Endothelial cell of umbilical vein (primary cell): ENCODE data around the gene NTRK1. TPM values are rescaled to one million over a fixed set of nuclear protein-coding genes. Genes with fewer than 3 reads are reported as not detected.

Experiments
- BruUV-seq: library from RNA; stranded (reverse); fragments of 400-500 nt; replicated peaks from 2 replicates; lab custom pipeline; 2021; lab: Mats Ljungman, UMichigan
- CTCF ChIA-PET: fragments of 300-600, 350-600 bp; sonication (Branson Sonifier 250); formaldehyde crosslinking; loops from one replicate; lab custom pipeline; 2021; ENCODE audit warnings: antibody characterized with exemption, inconsistent platforms; lab: Charles Lee
- POLR2A ChIA-PET: fragments of 300-600, 350-600 bp; sonication (Branson Sonifier 250); formaldehyde crosslinking; loops from one replicate; lab custom pipeline; 2021; ENCODE audit warnings: antibody characterized with exemption, inconsistent platforms; lab: Charles Lee
- DNase-seq: peaks from one replicate; pipeline ENCODE4 v3.0.0-alpha.2; 2011; ENCODE audit warnings: low read depth, low spot score
- FAIRE-seq: peaks from 2 replicates; lab custom pipeline; 2011; peaks lifted over from hg19 to GRCh38; lab: Jason Lieb, UNC
- H2AFZ ChIP-seq: 2 replicates; pipeline ENCODE4 v1.6.0; 2012; ENCODE audit warnings: low read depth, low read length, control low read depth, inconsistent platforms
- H3K27ac ChIP-seq: 2 replicates; pipeline ENCODE4 v1.5.1; 2011; ENCODE audit warnings: low read depth, mild to moderate bottlenecking, control low read depth, low read length, moderate library complexity; ENCODE audit not compliant: insufficient read depth
- H3K27me3 ChIP-seq, 2 experiments: 2 replicates each; pipeline versions ENCODE4 v1.6.0 to v1.6.1; 2011; ENCODE audit warnings: low read length in 2 of 2, mixed read lengths in 1 of 2; ENCODE audit not compliant: control insufficient read depth in 2 of 2, insufficient read depth in 2 of 2
- H3K36me3 ChIP-seq, 2 experiments: 2 replicates in 1 of 2; 3 replicates in 1 of 2; pipeline ENCODE4 v1.5.1; 2011; ENCODE audit warnings: low read length in 2 of 2, mild to moderate bottlenecking in 1 of 2, moderate library complexity in 1 of 2; ENCODE audit not compliant: control insufficient read depth in 2 of 2, insufficient read depth in 2 of 2; ENCODE audit errors: extremely low read depth in 1 of 2
- H3K4me1 ChIP-seq: 3 replicates; pipeline ENCODE4 v1.5.1; 2011; ENCODE audit warnings: mild to moderate bottlenecking, low read length; ENCODE audit not compliant: control insufficient read depth, insufficient read depth; ENCODE audit errors: extremely low read depth
- H3K4me2 ChIP-seq: 2 replicates; pipeline ENCODE4 v1.6.1; 2011; ENCODE audit warnings: low read length, control low read depth, mixed read lengths; ENCODE audit not compliant: insufficient read depth
- H3K4me3 ChIP-seq, 3 experiments: fragments of 200-600 bp in 1 of 3; sonication (generic), shearing (Covaris generic) in 1 of 3; replicated peaks in 1 of 3; 2 replicates each; pipeline ENCODE4 v1.5.1; 2011 to 2016; ENCODE audit warnings: control low read depth in 3 of 3, low read length in 3 of 3, mild to moderate bottlenecking in 2 of 3, inconsistent platforms in 1 of 3, low read depth in 1 of 3, moderate library complexity in 1 of 3; ENCODE audit not compliant: insufficient read depth in 1 of 3
- H3K79me2 ChIP-seq: 2 replicates; pipeline ENCODE4 v1.6.0; 2012; ENCODE audit warnings: low read length, inconsistent platforms; ENCODE audit not compliant: control insufficient read depth, insufficient read depth
- H3K9ac ChIP-seq: replicated peaks from 2 replicates; pipeline ENCODE3; 2011; ENCODE audit warnings: low read length, control low read depth; ENCODE audit not compliant: insufficient read depth; ENCODE audit errors: extremely low read depth
- H3K9me1 ChIP-seq: replicated peaks from 3 replicates; pipeline ENCODE4 v1.6.0; 2011; ENCODE audit warnings: mild to moderate bottlenecking, low read length; ENCODE audit not compliant: control insufficient read depth, insufficient read depth; ENCODE audit errors: extremely low read depth
- H3K9me3 ChIP-seq: replicated peaks from 2 replicates; pipeline ENCODE4 v1.5.1; 2012; ENCODE audit warnings: low read length, inconsistent platforms; ENCODE audit not compliant: control insufficient read depth, insufficient read depth
- H4K20me1 ChIP-seq: replicated peaks from 2 replicates; pipeline ENCODE3; 2011; ENCODE audit warnings: mild to moderate bottlenecking, low read length; ENCODE audit not compliant: control insufficient read depth, insufficient read depth; ENCODE audit errors: extremely low read depth
- CTCF ChIP-seq, 2 donors: IDR thresholded peaks; 1 replicate in 1 of 2; 2 replicates in 1 of 2; pipeline ENCODE4 v1.5.1; 2011; ENCODE audit warnings: low read length in 2 of 2, mild to moderate bottlenecking in 2 of 2, moderate library complexity in 2 of 2, control low read depth in 1 of 2, inconsistent platforms in 1 of 2, low read depth in 1 of 2; ENCODE audit not compliant: insufficient read depth in 1 of 2; ENCODE audit errors: extremely low read depth in 1 of 2
- FOS ChIP-seq: IDR thresholded peaks from 2 replicates; pipeline ENCODE4 v1.6.1; 2011; ENCODE audit warnings: mild to moderate bottlenecking, low read length, moderate library complexity, borderline replicate concordance; ENCODE audit not compliant: insufficient read depth
- JUN ChIP-seq: IDR thresholded peaks from 2 replicates; pipeline ENCODE4 v1.6.1; 2011; ENCODE audit warnings: borderline replicate concordance, low read depth; ENCODE audit not compliant: insufficient read length, insufficient read depth
- MAX ChIP-seq: IDR thresholded peaks from 2 replicates; pipeline ENCODE4 v1.6.1; 2011; ENCODE audit not compliant: insufficient read depth, insufficient read length
- MYC ChIP-seq: IDR thresholded peaks from one replicate; pipeline ENCODE4 v1.6.1; 2011; ENCODE audit warnings: mild to moderate bottlenecking, low read depth, low read length
- POLR2AphosphoS5 ChIP-seq: IDR thresholded peaks from 2 replicates; pipeline ENCODE4 v1.6.1; 2012; ENCODE audit warnings: low read depth, mild to moderate bottlenecking, control low read depth, low read length, moderate library complexity; ENCODE audit not compliant: insufficient read depth
- dilution Hi-C: fragments of 300-500 bp; cut with MboI; formaldehyde crosslinking; loops from one replicate; pipeline ENCODE4 v1.15.0; 2019; ENCODE audit warnings: low sequenced_read_pairs; ENCODE audit not compliant: extremely low pct_ligation_motif_present
- intact Hi-C: fragments of 100-400 bp; cut with micrococcal nuclease; formaldehyde crosslinking; loops from one replicate; pipeline ENCODE4 v1.10.0; 2022
- polyA plus RNA-seq, 4 experiments: library from polyadenylated mRNA; depleted of rRNA in 3 of 4; stranded (reverse) in 3 of 4; unstranded in 1 of 4; fragments of >200 nt; gene quantifications; 2 replicates each; pipeline versions ENCODE4 v1.2.1 to v1.2.3, GENCODE V29; 2011 to 2012; ENCODE audit warnings: missing spikeins in 1 of 4
- total RNA-seq: library from RNA; stranded (reverse); gene quantifications from 2 replicates; pipeline ENCODE4 v1.2.3, GENCODE V29; 2021

Gene NTRK1
- total and polyA plus RNA-seq, 2 donors (not counting 3 experiments of a cell fraction or from before 2014, with no cell fraction given) = 0.07 TPM; not detected in 1

- Histone ChIP-seq H3K4me1 (peaks cover 18% of the 10 kb centered on the region), H3K27me3 (peaks cover 33 to 38% of the 10 kb centered on the region in 2 experiments), H3K9me3 (no peaks in the 10 kb centered on the region), H3K9me1 (no peaks in the 10 kb centered on the region), H3K79me2 (no peaks in the 10 kb centered on the region), H3K4me3 (no peak overlapping the region), H2AFZ (no peak overlapping the region), H4K20me1 (no peaks in the 10 kb centered on the region), H3K36me3 (no peaks in the 10 kb centered on the region), H3K4me2 (no peak overlapping the region), H3K9ac (no peak overlapping the region), H3K27ac (no peak overlapping the region)
- FAIRE-seq (no peak), DNase-seq (no peak)
- POLR2A ChIA-PET = no interaction called here
- dilution Hi-C loops (no loop called here), intact Hi-C loops (no loop called here)
- BruUV-seq = no TSS peak
- TF ChIP-seq FOS = no peak
- TF ChIP-seq JUN = no peak
- no peak for TF ChIP-seq MAX
- no peak for TF ChIP-seq CTCF (IDR thresholded peaks at IDR 0.05; ENCODE audit: extremely low read depth in 1 of 2, insufficient read depth in 1 of 2, low read depth in 1 of 2, low read length in 2 of 2)
- TF ChIP-seq POLR2AphosphoS5 = no peak
- TF ChIP-seq MYC = no peak
- CTCF ChIA-PET = interaction anchor here (1.1 to 10.5 kb wide), 5 partner anchors 8 to 166 kb away, joined by 4 to 336 read pairs (median 144); partner anchors contain the start of genes ISG20L2 and METTL25B
Observed at GRCh38 chr1:156856282-156856785, 4.3 kb upstream of the NTRK1 start.
